ENCODE measurements around the gene PTCRA.
A peak's percentile ranks its signal among the peaks of the same experiment; 100 is the strongest.

Gene PTCRA

DNA sequence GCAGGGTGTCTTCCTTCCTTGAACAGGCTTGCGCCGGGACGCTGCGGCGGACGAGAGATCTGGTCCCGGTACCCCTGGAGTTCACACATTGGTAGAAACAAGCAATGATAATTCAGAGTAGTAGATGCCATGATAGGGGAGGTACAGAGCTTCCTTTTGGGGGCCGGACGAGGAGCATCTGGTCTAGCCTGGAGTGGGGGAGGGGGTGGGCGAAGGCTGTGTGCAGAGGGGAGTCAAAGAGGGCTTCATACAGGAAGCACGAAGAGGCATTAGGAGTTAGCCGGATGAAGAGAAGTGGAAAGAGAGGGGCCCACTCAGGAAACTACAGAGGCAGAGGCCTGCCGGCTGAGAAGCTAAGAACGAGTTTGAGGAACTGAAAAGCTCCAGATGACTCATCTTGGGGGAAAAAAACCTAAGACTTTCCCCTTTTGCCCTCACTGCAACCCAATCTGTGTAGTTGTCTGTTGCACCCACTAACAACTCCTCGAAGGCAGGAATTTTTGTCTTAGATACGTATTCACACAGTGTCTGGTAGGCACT is 14.0 kb downstream of the PTCRA start:
- Histone ChIP-seq H2AFZ (peak overlapping the region; percentile 84), H3K27ac (peak overlapping the region; percentile 93), H3K4me2 (ENCODE audit: low read length) (peak overlapping the region; percentile 73), H3K27me3 (ENCODE audit: control insufficient read depth, insufficient read depth, low read length) (no peaks in the 10 kb centered on the region), H3K36me3 (ENCODE audit: control insufficient read depth, insufficient read depth, low read length) (no peaks in the 10 kb centered on the region), H3K79me2 (peaks cover 21% of the 10 kb centered on the region), H3K4me1 (peaks cover 6% of the 10 kb centered on the region), H3K9ac (peak overlapping the region; percentile 4), H3K4me3 (ENCODE audit: low read depth, low read length) (peak overlapping the region; percentile 71), H3K9me3 (ENCODE audit: control insufficient read depth, low read length) (no peaks in the 10 kb centered on the region)
- TF ChIP-seq, protein P1, sequence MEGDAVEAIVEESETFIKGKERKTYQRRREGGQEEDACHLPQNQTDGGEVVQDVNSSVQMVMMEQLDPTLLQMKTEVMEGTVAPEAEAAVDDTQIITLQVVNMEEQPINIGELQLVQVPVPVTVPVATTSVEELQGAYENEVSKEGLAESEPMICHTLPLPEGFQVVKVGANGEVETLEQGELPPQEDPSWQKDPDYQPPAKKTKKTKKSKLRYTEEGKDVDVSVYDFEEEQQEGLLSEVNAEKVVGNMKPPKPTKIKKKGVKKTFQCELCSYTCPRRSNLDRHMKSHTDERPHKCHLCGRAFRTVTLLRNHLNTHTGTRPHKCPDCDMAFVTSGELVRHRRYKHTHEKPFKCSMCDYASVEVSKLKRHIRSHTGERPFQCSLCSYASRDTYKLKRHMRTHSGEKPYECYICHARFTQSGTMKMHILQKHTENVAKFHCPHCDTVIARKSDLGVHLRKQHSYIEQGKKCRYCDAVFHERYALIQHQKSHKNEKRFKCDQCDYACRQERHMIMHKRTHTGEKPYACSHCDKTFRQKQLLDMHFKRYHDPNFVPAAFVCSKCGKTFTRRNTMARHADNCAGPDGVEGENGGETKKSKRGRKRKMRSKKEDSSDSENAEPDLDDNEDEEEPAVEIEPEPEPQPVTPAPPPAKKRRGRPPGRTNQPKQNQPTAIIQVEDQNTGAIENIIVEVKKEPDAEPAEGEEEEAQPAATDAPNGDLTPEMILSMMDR (IDR thresholded peaks at IDR 0.05): no peak

DNA sequence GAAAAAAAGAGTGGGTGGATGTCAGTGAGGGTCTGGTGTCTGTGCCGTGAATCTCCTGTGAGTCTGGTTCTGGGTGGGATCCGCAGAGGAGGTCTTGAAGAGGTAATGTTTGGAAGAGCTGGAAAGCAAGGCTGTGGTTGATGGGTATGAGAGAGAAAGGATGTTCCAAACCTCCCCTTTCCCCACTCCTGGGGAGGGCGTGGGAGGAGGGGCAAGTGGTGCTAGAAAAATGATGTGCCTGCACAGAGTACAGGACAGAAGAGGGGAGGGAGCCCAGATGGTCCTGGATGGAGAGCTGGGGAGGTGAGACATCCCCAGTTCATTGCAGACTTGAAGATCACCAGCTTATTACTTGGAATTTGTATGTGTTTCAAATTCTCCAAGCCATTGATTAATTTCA is 16.6 kb downstream of the PTCRA start:
- no peaks in the 10 kb centered on the region for H3K27me3 ChIP-seq (ENCODE audit: control insufficient read depth, insufficient read depth, low read length)
- TF ChIP-seq, protein P1 (IDR thresholded peaks at IDR 0.05): no peak
- H3K4me3 ChIP-seq (ENCODE audit: low read depth, low read length): no peak overlapping the region
- H3K27ac ChIP-seq: no peak overlapping the region
- H3K4me1 ChIP-seq: peaks cover 6% of the 10 kb centered on the region
- H3K9me3 ChIP-seq (ENCODE audit: control insufficient read depth, low read length): no peaks in the 10 kb centered on the region
- no peak overlapping the region for H3K9ac ChIP-seq
- no peak overlapping the region for H3K4me2 ChIP-seq (ENCODE audit: low read length)
- H2AFZ ChIP-seq: no peak overlapping the region
- H3K36me3 ChIP-seq (ENCODE audit: control insufficient read depth, insufficient read depth, low read length): no peaks in the 10 kb centered on the region
- peaks cover 21% of the 10 kb centered on the region for H3K79me2 ChIP-seq

DNA sequence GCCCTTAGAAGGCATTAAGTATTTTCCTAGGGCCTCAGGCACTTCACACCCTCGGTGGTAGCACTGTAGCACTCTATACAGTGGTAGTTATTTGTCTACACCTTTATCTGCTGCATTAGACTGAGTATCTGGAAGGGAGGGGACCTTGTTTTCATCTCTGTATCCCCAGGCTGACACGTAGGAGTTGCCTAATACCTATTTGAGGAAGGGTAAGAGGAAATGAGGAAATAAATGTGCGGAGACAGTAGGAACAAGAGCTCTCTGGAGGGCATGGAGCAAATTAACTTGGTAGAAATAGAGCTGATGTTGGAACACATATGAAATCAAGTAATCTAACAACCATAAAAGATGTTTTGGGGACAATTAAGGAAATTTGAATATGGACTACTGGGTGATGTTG is 17.4 kb downstream of the PTCRA start:
- H3K9ac ChIP-seq: no peak overlapping the region
- H3K27ac ChIP-seq: no peak overlapping the region
- H3K9me3 ChIP-seq (ENCODE audit: control insufficient read depth, low read length): no peaks in the 10 kb centered on the region
- H3K4me2 ChIP-seq (ENCODE audit: low read length): no peak overlapping the region
- H3K27me3 ChIP-seq (ENCODE audit: control insufficient read depth, insufficient read depth, low read length): no peaks in the 10 kb centered on the region
- no peak overlapping the region for H3K4me3 ChIP-seq (ENCODE audit: low read depth, low read length)
- H2AFZ ChIP-seq: no peak overlapping the region
- no peaks in the 10 kb centered on the region for H3K36me3 ChIP-seq (ENCODE audit: control insufficient read depth, insufficient read depth, low read length)
- TF ChIP-seq, protein P1 (IDR thresholded peaks at IDR 0.05): no peak
- H3K79me2 ChIP-seq: peaks cover 21% of the 10 kb centered on the region
- H3K4me1 ChIP-seq: peaks cover 6% of the 10 kb centered on the region

DNA sequence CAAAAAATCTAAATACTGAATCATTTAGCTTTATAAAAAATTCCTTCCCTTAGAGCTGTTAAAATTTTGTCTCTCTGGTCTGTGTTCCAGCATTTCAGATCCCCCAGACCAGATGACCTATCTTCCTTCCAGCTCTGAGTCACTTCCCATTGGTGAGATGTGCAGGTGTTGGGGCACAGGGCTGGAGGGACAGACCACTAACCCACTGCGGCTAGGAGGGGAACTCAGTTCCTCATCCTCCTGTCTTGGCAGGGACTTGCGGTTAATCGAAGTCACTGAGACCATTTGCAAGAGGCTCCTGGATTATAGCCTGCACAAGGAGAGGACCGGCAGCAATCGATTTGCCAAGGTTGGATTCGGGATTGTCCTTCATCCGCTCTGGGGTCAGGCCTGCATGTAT is 19.5 kb downstream of the PTCRA start:
- TF ChIP-seq, protein P1 (IDR thresholded peaks at IDR 0.05): no peak
- Histone ChIP-seq H3K36me3 (ENCODE audit: control insufficient read depth, insufficient read depth, low read length) (no peaks in the 10 kb centered on the region), H3K27me3 (ENCODE audit: control insufficient read depth, insufficient read depth, low read length) (no peaks in the 10 kb centered on the region), H3K4me2 (ENCODE audit: low read length) (no peak overlapping the region), H3K4me1 (peaks cover 3% of the 10 kb centered on the region), H3K79me2 (peaks cover 21% of the 10 kb centered on the region), H3K9me3 (ENCODE audit: control insufficient read depth, low read length) (no peaks in the 10 kb centered on the region), H2AFZ (no peak overlapping the region), H3K4me3 (ENCODE audit: low read depth, low read length) (no peak overlapping the region), H3K27ac (no peak overlapping the region), H3K9ac (no peak overlapping the region)

DNA sequence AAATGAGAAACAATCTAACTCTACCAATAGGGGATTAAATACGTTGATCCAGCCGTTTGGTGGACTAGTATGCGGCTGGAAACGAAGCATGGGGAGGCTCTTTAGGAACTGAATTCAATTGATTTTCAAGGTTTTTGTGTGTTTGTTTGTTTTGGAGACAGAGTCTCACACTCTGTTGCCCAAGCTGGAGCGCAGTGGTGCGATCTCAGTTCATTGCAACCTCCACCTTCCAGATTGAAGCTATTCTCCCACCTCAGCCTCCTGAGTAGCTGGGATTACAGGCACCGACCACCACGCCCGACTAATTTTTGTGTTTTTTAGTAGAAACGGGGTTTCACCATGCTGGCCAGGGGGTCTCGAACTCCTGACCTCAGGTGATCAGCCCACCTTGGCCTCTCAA is 20.5 kb downstream of the PTCRA start:
- Histone ChIP-seq H3K27me3 (ENCODE audit: control insufficient read depth, insufficient read depth, low read length) (no peaks in the 10 kb centered on the region), H2AFZ (no peak overlapping the region), H3K4me1 (no peaks in the 10 kb centered on the region), H3K79me2 (peaks cover 13% of the 10 kb centered on the region), H3K4me3 (ENCODE audit: low read depth, low read length) (no peak overlapping the region), H3K9me3 (ENCODE audit: control insufficient read depth, low read length) (no peaks in the 10 kb centered on the region), H3K9ac (no peak overlapping the region), H3K36me3 (ENCODE audit: control insufficient read depth, insufficient read depth, low read length) (no peaks in the 10 kb centered on the region), H3K4me2 (ENCODE audit: low read length) (no peak overlapping the region), H3K27ac (no peak overlapping the region)
- TF ChIP-seq, protein P1 (IDR thresholded peaks at IDR 0.05): no peak

All from parathyroid adenoma (tissue), 2 donors.